DMS53 treated with DMSO at 0.1 percent for 48 hours (cell line): Measurements from ENCODE around the gene BPHL.
"Not testable (repeated sequence)": the region's sequence is repeated elsewhere in the genome, so short reads cannot be mapped to it uniquely, and the experiment has no call there.

ENCODE experiments used
- DNase-seq: peaks from one replicate; lab custom pipeline; 2025; ENCODE audit not compliant: unreplicated experiment; lab: John Stamatoyannopoulos, UW

BPHL gene

DNA sequence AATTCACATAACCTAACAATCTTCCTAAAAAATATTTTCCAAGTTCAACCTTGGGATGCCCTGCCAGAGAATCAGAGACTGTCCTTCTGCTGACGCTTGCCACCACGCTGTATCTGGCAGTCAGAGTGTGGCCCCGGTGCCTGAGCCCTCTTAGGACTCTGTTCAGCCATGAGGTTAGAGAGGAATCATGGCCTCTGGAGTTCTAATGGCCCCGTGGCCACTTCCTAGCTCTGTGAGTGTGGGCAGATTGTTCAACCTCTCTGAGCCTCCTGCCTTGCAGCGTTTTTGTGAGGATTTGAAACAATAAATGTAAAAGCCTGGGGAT is 2.2 kb downstream of the BPHL start:
- DNase-seq: no peak

DNA sequence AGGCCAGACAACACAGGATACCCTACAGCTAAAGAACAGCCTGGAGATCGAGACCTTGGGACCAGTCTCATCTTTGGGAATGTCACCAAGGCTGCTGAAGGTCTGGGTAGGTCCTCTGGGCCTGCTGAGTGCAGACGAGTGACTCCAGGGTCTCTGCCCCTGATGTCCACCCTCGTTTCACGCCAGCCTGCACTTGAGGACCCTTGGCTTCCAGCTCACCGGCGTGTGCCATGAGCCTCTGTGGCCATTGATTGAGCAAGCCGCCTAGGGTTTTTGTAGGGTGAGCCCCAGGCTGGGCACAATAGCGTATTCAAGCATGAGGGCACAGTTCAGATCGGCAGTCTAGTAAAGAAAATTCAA is 4.3 kb downstream of the BPHL start:
- DNase-seq: no peak

GRCh38 chr6:3124667-3125066 is 6.2 kb downstream of the BPHL start:
- DNase-seq: no peak

- no peak for DNase-seq
Observed at GRCh38 chr6:3125815-3126214, 7.3 kb downstream of the BPHL start.

DNA sequence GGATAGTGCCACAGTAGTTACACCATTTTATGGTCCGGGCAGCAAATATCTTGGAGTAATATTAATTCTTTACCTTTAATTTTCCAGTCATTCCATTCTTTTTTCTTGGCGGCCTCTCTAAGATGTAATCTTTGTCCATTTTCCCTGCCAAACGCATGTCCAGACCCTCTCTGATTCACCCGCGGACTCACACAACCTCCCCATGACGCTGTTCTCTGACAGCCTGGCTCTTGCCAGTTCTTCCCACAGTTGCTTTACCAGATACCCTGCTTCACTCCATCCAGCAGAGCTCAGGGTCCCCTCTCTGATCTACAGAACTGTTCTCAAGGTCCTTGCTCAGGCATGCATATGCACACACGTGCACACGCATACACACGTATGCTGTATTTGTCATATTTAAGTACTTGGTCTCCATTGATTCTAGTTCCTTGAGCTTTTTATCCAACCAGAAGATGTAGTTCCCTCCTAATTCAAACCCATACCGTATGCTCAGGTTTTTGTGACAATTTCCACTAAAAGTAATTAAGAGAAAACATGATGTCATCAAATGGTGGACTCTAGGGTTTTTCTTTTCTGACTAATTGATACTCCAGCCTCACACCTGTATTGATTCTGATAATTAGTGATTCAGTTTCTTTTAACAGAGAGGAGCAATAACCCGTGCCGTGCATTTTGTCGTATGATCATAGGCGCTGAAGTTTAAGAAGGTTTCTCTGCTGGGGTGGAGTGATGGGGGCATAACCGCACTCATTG is 10.0 kb downstream of the BPHL start:
- DNase-seq: no peak

GRCh38 chr6:3131695-3132094 is 13.2 kb downstream of the BPHL start:
- no peak for DNase-seq

GRCh38 chr6:3133515-3133914 is 15.0 kb downstream of the BPHL start:
- no peak for DNase-seq

DNA sequence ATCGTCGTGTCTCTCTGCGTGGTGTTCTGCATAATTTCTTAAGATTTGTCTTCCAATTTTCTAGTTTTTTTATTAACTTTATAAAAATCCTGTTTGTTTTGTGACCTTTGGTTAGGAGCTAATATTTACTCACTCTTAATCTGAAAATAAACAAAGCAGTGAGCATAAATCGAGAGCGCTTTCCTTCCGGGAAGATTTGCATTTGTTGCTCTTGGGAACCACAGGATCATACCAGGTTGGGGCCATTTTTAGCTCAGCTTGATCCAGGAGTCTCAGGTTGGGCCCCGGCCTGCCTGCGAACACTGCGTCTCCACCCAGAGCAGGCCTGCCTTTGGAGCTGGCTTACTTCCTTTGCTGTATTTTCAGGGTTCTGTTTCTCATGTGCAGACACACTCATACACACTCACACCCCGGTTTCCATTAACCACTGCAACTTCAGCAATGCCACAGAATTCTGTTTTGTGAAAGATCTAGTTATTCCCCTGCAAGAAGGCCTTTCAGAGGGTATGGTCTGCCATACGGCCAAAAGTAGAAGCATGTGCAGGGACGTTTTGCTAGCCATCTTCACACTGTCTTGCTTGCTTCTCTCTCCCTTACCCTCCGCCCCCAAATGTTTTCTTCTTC is 17.3 kb downstream of the BPHL start:
- DNase-seq: peak; percentile 86

DNA sequence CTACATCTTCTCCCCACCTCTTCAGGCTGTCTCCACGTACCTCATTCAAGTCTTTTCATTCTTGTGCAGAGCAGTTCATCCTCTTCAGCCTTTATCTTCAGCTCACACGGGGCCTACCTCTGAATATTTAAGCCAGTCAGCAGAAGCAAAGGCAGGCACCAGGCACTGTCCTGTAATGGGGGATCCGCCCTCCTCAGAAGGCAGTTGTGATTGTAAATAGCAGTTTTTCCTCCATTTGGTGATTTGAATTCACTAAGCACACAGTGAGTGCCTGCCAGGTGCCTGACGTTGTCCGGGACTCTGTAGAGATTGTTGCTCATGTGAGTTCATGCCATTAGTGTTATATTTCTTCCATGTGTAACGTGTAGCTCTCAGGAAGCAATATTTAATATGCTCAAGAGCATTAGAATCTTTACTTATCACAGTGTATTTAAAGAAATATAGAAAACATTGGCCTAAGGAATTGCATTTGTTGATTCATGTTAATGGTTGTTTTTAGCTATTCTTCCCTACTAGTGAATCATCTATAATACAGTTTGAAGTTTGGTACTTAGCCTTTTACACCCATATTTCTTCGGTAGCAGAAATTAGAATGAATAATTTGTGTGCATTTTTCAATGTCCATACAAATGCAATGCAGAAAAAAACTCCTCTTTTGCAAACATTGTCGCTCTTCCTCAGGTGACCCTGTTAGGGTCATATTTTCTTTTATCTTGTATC is 17.9 kb downstream of the BPHL start:
- DNase-seq: peak; percentile 27

- peak; percentile 40 for DNase-seq
Observed at GRCh38 chr6:3137057-3137777, 18.7 kb downstream of the BPHL start.

DNA sequence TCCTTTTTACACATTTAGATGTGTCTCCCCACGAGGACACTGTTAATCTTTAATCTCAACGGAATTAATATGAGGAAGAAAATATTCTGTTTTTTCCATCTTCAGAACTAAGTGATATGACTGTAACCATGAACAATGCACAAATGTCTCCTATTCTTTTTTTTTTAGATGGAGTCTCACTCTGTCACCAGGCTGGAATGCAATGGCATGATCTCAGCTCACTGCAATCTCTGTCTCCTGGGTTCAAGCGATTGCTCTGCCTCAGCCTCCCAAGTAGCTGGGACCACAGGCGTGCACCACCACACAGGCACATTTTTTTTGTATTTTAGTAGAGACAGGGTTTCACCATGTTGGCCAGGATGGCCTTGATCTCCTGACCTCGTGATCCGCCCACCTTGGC is 19.4 kb downstream of the BPHL start:
- not testable (repeated sequence) for DNase-seq

- DNase-seq: no peak
Observed at GRCh38 chr6:3138341-3138740, 19.8 kb downstream of the BPHL start.

- peak; percentile 97 for DNase-seq
Observed at GRCh38 chr6:3139090-3139903, 20.8 kb downstream of the BPHL start.

DNA sequence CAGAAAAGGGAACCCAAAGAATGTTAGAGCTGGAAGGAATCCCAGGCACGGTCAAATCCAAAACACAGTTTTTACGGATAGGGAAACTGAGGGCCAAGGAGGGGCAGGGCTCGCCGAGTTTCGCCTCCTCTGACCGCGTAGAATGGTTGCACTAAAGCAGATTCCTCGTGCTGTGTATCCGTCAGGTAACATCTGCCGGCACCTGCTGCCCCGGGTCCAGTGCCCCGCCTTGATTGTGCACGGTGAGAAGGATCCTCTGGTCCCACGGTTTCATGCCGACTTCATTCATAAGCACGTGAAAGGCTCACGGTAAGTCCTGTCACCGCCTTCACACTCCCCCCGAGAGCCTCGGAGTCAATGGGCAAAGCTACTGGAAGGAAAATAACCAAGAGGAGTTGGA is 21.7 kb downstream of the BPHL start:
- peak; percentile 43 for DNase-seq

DNA sequence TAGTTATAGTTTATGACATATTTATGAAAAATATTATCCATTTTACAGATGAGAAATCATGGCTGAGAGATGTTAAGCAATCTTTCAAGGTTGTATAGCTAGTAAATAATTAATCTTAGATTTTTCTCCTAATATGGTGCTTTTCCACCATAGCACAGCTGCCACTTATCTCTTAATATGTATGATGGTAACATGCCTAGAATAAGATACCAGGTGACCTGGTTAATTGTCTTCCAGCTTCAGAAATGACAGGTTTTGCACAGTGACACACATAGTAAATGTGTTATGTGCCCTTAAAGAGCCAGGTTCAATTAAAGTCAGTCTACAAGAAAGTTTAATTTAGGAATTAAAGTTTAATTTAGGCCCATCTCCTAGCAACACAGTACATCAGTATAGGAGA is 24.0 kb downstream of the BPHL start:
- peak; percentile 27 for DNase-seq

DNA sequence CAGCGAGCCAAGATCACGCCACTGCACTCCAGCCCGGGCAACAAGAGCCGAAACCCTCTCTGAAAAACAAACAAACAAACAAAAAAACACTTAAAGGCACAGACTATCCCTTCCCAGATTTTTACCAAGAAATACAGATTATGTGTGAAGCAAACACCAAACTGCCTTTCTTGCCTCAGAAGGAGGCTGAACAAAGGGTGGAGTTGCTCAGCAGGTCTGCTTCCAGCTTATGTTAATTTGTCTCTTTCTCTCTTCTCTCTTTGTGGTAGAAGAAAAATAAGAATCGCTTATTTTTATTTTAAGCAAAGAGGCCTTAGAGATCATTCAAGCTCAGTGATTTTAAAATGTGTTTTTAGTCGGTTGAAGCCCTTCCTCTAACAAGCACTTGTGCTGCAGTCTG is 24.6 kb downstream of the BPHL start:
- no peak for DNase-seq

DNA sequence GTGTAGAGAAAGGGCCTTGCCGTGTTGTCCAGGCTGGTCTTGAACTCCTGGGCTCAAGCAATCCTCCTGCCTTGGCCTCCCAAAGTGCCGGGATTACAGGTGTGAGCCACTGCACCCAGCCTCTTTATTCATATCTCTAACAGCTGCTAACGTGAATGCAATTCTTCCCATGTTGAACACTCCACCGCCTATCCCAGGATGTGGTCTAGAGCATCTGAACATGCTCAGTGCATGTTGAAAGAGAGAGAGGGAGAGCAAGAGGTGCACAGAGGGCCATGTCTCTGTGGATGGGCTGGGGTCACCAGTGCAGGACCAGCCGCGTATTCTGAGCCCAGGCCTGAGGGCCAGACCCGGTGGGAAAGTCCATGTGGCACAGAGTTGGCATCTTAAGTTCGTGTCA is 26.1 kb downstream of the BPHL start:
- no peak for DNase-seq

GRCh38 chr6:3147914-3148757 is 29.6 kb downstream of the BPHL start:
- DNase-seq: no peak

- no peak for DNase-seq
Observed at GRCh38 chr6:3151691-3152090, 33.2 kb downstream of the BPHL start.

DNA sequence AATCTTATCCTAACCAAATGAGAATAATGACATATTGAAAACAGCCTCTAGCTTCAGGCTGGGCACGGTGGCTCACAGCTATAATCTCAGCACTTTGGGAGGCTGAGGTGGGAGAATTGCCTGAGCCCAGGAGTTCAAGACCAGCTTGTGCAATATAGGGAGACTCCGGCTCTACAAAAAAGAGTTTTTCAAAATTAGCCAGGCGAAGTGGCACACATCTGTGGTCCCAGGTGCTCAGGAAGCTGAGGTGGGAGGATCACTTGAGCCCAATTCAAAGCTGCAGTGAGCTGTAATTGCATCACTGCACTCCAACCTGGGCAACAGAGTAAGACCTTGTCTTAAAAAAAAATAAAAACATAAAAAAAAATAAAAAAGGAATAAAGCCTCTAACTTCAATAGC is 34.2 kb downstream of the BPHL start:
- no peak for DNase-seq
